K562 (cell line): ENCODE results near the gene DMRTC1. TPM values are rescaled to one million over a fixed set of nuclear protein-coding genes. Genes with fewer than 3 reads are reported as not detected.
"Not testable (repeated sequence)": the region's sequence is repeated elsewhere in the genome, so short reads cannot be mapped to it uniquely, and the experiment has no call there.

Experiments used
- ATAC-seq: fragments of 200-7000 bp; cut with Tn5 transposase; 3 replicates; pipeline ENCODE4 v1.9.1; 2020; ENCODE audit warnings: moderate library complexity
- BruUV-seq: library from RNA; stranded (reverse); fragments of 400-500 nt; replicated peaks from 2 replicates; lab custom pipeline; 2021; lab: Mats Ljungman, UMichigan
- CTCF ChIA-PET: fragments of 300-600 bp; formaldehyde crosslinking; extraction: SDS; loops from one replicate; lab custom pipeline; 2021; ENCODE audit warnings: low intra/inter-chr PET ratio; lab: Yijun Ruan, JAX
- POLR2A ChIA-PET: fragments of 300-600, 350-650 bp; sonication (Branson Sonifier 250); formaldehyde crosslinking; extraction: SDS; loops from one replicate; lab custom pipeline; 2021; ENCODE audit warnings: antibody characterized with exemption, inconsistent platforms; lab: Yijun Ruan, JAX
- DNase-seq, 4 experiments: peaks; one replicate each; pipeline versions ENCODE4 v3.0.0 to v3.0.0-alpha.2; 2011 to 2018; ENCODE audit warnings: low spot score in 3 of 4, mixed read lengths in 3 of 4; ENCODE audit errors: extremely low read depth in 1 of 4
- FAIRE-seq: peaks from 2 replicates; lab custom pipeline; 2011; peaks lifted over from hg19 to GRCh38; lab: Jason Lieb, UNC
- H2AFZ ChIP-seq: 2 replicates; pipeline ENCODE4 v1.6.0; 2011; ENCODE audit warnings: low read depth, low read length, control low read depth, inconsistent platforms
- H3K27ac ChIP-seq: fragments of 200-600 bp; 3 replicates; pipeline ENCODE4 v1.8.0; 2011; ENCODE audit warnings: low read depth, mild to moderate bottlenecking, control low read depth, inconsistent platforms, low read length, moderate library complexity, mixed read lengths; ENCODE audit errors: extremely low read depth
- H3K27me3 ChIP-seq, 2 experiments: fragments of 300-600 bp in 1 of 2; 2 replicates in 1 of 2; 3 replicates in 1 of 2; pipeline versions ENCODE4 v1.6.0 to v1.8.0; 2011; ENCODE audit warnings: inconsistent platforms in 2 of 2, low read length in 2 of 2, mild to moderate bottlenecking in 1 of 2, mixed read lengths in 1 of 2, moderate library complexity in 1 of 2; ENCODE audit not compliant: control insufficient read depth in 2 of 2, insufficient read depth in 2 of 2
- H3K36me3 ChIP-seq: fragments of 300-600 bp; 3 replicates; pipeline ENCODE4 v1.8.0; 2011; ENCODE audit warnings: mild to moderate bottlenecking, low read length, inconsistent platforms; ENCODE audit not compliant: control insufficient read depth, insufficient read depth
- H3K4me1 ChIP-seq, 2 experiments: fragments of 200-600 bp in 1 of 2; replicated peaks in 1 of 2; 2 replicates in 1 of 2; 3 replicates in 1 of 2; pipeline versions ENCODE4 v1.5.1 to v1.8.0; 2011; ENCODE audit warnings: inconsistent platforms in 2 of 2, low read length in 2 of 2, mild to moderate bottlenecking in 1 of 2, mixed read lengths in 1 of 2, moderate library complexity in 1 of 2; ENCODE audit not compliant: control insufficient read depth in 2 of 2, insufficient read depth in 2 of 2
- H3K4me2 ChIP-seq: 2 replicates; pipeline ENCODE4 v1.6.1; 2011; ENCODE audit warnings: low read length, control low read depth, inconsistent platforms, mixed read lengths; ENCODE audit not compliant: insufficient read depth
- H3K4me3 ChIP-seq: fragments of 200-600 bp; sonication (generic), shearing (Covaris generic); 2 replicates; pipeline ENCODE4 v1.5.1; 2016; ENCODE audit warnings: control low read depth, inconsistent platforms
- H3K79me2 ChIP-seq: fragments of 200-600 bp; 3 replicates; pipeline ENCODE4 v1.8.0; 2011; ENCODE audit warnings: low read length, inconsistent platforms; ENCODE audit not compliant: control insufficient read depth, insufficient read depth
- H3K9ac ChIP-seq, 2 experiments: 2 replicates each; pipeline versions ENCODE4 v1.6.0 to v1.6.1; 2011; ENCODE audit warnings: low read depth in 2 of 2, low read length in 2 of 2, control low read depth in 1 of 2, inconsistent platforms in 1 of 2, mild to moderate bottlenecking in 1 of 2, mixed read lengths in 1 of 2; ENCODE audit not compliant: insufficient read depth in 1 of 2
- H3K9me1 ChIP-seq: one replicate; pipeline ENCODE4 v1.6.0; 2011; ENCODE audit warnings: inconsistent platforms, mild to moderate bottlenecking, low read length, moderate library complexity; ENCODE audit not compliant: control insufficient read depth, insufficient read depth
- H3K9me3 ChIP-seq: replicated peaks from 2 replicates; pipeline ENCODE4 v1.5.1; 2011; ENCODE audit warnings: low read depth, low read length, inconsistent platforms; ENCODE audit not compliant: control insufficient read depth, insufficient read depth
- H4K20me1 ChIP-seq: replicated peaks from 2 replicates; pipeline ENCODE4 v1.6.1; 2011; ENCODE audit warnings: low read length, inconsistent platforms, mixed read lengths; ENCODE audit not compliant: control insufficient read depth, insufficient read depth
- WGBS: fragments of 100-300 bp; shearing (Covaris generic); methylation state at CpG from one replicate; pipeline ENCODE4 v1.1.6; 2016; ENCODE audit warnings: low coverage, mixed read lengths; ENCODE audit not compliant: insufficient coverage; ENCODE audit errors: missing lambda C conversion rate; 5-methylcytosine and 5-hydroxymethylcytosine counted together
- in situ Hi-C: fragments of 300-500 bp; cut with MboI; formaldehyde crosslinking; loops from 4 replicates; pipeline ENCODE4 v1.15.0; 2018; ENCODE audit warnings: inconsistent platforms, mixed read lengths
- intact Hi-C: fragments of 100-400 bp; cut with micrococcal nuclease; formaldehyde crosslinking; loops from 2 replicates; pipeline ENCODE4 v1.14.2; 2022
- polyA plus RNA-seq, 8 experiments: library from polyadenylated mRNA; depleted of rRNA in 4 of 8; stranded (reverse) in 5 of 8; unstranded in 3 of 8; fragments of >200 nt; fragmentation: Nextera tagmentation in 2 of 8; fragmentation: Illumina TruSeq in 1 of 8; extraction: Ambion mirVana in 2 of 8; extraction: Trizol in 1 of 8; gene quantifications; 2 replicates each; pipeline versions ENCODE4 v1.2.1 to v1.2.3, GENCODE V29; 2011 to 2014; ENCODE audit warnings: inconsistent platforms in 1 of 8, missing spikeins in 1 of 8
- total RNA-seq, 7 experiments: library from RNA; depleted of rRNA in 6 of 7; stranded (reverse); fragments of >200 nt in 6 of 7; fragmentation: Illumina TruSeq in 2 of 7; extraction: Trizol in 2 of 7; gene quantifications; 2 replicates each; pipeline versions ENCODE4 v1.2.1 to v1.2.3, GENCODE V29; 2011 to 2021; ENCODE audit warnings: low replicate concordance in 1 of 7

DMRTC1 gene
- total and polyA plus RNA-seq, 9 of the 15 experiments (the other 6 are each of a cell fraction or from before 2014, with no cell fraction given): not detected

- CTCF ChIA-PET, H3K9me3 ChIP-seq, H3K79me2 ChIP-seq, H3K9ac ChIP-seq, ATAC-seq, in situ Hi-C loops, BruUV-seq, H3K36me3 ChIP-seq, H2AFZ ChIP-seq, H3K4me1 ChIP-seq, POLR2A ChIA-PET, intact Hi-C loops, FAIRE-seq, H3K9me1 ChIP-seq, H4K20me1 ChIP-seq, H3K4me2 ChIP-seq, DNase-seq, H3K27ac ChIP-seq, H3K27me3 ChIP-seq, H3K4me3 ChIP-seq: not testable (repeated sequence)
- no CpG with 5 or more reads among the region's 15 CpGs for WGBS
Observed at GRCh38 chrX:72937906-72938305, 5.7 kb downstream of the DMRTC1 start, which contains the start of gene FAM236A. FAM236A (plus strand) TSS chrX:72938206; CDS start chrX:72938263, 57 bp downstream.

DNA sequence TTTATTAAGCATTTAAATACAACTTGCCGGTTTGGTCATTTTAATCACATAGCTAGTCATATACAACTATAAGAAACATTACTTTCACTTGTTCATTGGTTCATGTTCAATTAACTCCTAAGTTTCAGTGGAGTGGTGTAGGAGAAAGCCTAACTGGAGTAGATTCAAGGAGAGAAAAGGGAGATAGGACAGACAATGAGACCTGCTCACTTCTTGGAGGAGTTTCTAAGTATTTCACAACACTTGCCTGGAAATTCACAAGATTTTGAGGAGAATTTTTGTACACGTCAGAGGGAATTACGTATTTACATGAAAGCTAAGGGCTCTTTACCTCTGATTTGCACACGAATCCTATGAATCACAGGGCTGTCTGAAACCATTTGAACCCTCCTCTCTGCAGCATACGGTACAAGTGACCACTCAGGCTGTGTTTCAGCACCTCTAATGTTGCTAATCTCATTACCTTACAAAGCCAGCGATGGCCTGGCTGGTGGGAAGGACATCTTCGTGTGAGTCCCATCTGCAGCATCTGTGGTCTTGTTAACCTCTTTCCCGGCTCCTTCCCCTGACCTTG lies 6.7 kb downstream of the DMRTC1 start:
- H4K20me1 ChIP-seq, H3K27ac ChIP-seq, H3K27me3 ChIP-seq, ATAC-seq, in situ Hi-C loops, H3K79me2 ChIP-seq, H2AFZ ChIP-seq, POLR2A ChIA-PET, H3K9me3 ChIP-seq, H3K4me1 ChIP-seq, BruUV-seq, H3K9me1 ChIP-seq, CTCF ChIA-PET, H3K4me2 ChIP-seq, intact Hi-C loops, DNase-seq, H3K9ac ChIP-seq, H3K4me3 ChIP-seq, H3K36me3 ChIP-seq: not testable (repeated sequence)
- FAIRE-seq: peak; percentile 6
- no CpG with 5 or more reads among the region's 8 CpGs for WGBS

GRCh38 chrX:72936455-72936854 lies 7.2 kb downstream of the DMRTC1 start:
- CTCF ChIA-PET, in situ Hi-C loops, POLR2A ChIA-PET, H3K27ac ChIP-seq, H3K36me3 ChIP-seq, H3K9me1 ChIP-seq, H3K79me2 ChIP-seq, H3K4me2 ChIP-seq, BruUV-seq, H3K27me3 ChIP-seq, H2AFZ ChIP-seq, H3K4me1 ChIP-seq, H3K4me3 ChIP-seq, H4K20me1 ChIP-seq, DNase-seq, H3K9me3 ChIP-seq, intact Hi-C loops, H3K9ac ChIP-seq: not testable (repeated sequence)
- no CpG with 5 or more reads among the region's 7 CpGs for WGBS
- peak; percentile 80 for FAIRE-seq
- peak; percentile 67 for ATAC-seq

GRCh38 chrX:72932283-72932682 lies 11.4 kb downstream of the DMRTC1 start:
- H3K79me2 ChIP-seq, H3K4me3 ChIP-seq, BruUV-seq, CTCF ChIA-PET, H3K27me3 ChIP-seq, H2AFZ ChIP-seq, intact Hi-C loops, H3K9me1 ChIP-seq, H3K4me1 ChIP-seq, POLR2A ChIA-PET, FAIRE-seq, in situ Hi-C loops, H3K9me3 ChIP-seq, H3K9ac ChIP-seq, H3K4me2 ChIP-seq, H3K27ac ChIP-seq, H4K20me1 ChIP-seq, H3K36me3 ChIP-seq, DNase-seq: not testable (repeated sequence)
- no CpG with 5 or more reads among the region's 1 CpG for WGBS
- ATAC-seq: peak; percentile 66; the same call in 2 of the 3 replicates
